Measurements from ENCODE around the gene DENND6B. TPM values are rescaled to one million over a fixed set of nuclear protein-coding genes. Genes with fewer than 3 reads are reported as not detected.
"Not testable (repeated sequence)": the region's sequence is repeated elsewhere in the genome, so short reads cannot be mapped to it uniquely, and the experiment has no call there.

DENND6B gene
- total RNA-seq, 1 donor from 2014 or later, result 7.5 TPM

- no peak for DNase-seq
These were observed 13.4 kb upstream of the DENND6B start for GRCh38 chr22:50339945-50340879.

- no peak for DNase-seq
These were observed 12.1 kb upstream of the DENND6B start for GRCh38 chr22:50338860-50339462.

- no peak for DNase-seq
These were observed 11.3 kb upstream of the DENND6B start for GRCh38 chr22:50338042-50338573.

GRCh38 chr22:50337262-50338041 lies 10.6 kb upstream of the DENND6B start:
- DNase-seq, result no peak

- DNase-seq, result not testable (repeated sequence)
These were observed 7.6 kb upstream of the DENND6B start for GRCh38 chr22:50334433-50334832.

- no peak for DNase-seq
These were observed 2.4 kb upstream of the DENND6B start for GRCh38 chr22:50329236-50329635.

- DNase-seq, result no peak
These were observed 853 bp upstream of the DENND6B start for GRCh38 chr22:50327711-50328019.

GRCh38 chr22:50326225-50326955 lies 422 bp downstream of the DENND6B start:
- DNase-seq, result peak; percentile 32

GRCh38 chr22:50325444-50326224 lies 1.2 kb downstream of the DENND6B start:
- no peak for DNase-seq

GRCh38 chr22:50323900-50324299 lies 2.9 kb downstream of the DENND6B start:
- DNase-seq, result no peak

- not testable (repeated sequence) for DNase-seq
These were observed 4.3 kb downstream of the DENND6B start for GRCh38 chr22:50322382-50323104.

GRCh38 chr22:50320671-50321325 lies 6.0 kb downstream of the DENND6B start:
- no peak for DNase-seq

GRCh38 chr22:50320116-50320515 lies 6.7 kb downstream of the DENND6B start:
- no peak for DNase-seq

GRCh38 chr22:50319503-50319951 lies 7.3 kb downstream of the DENND6B start:
- no peak for DNase-seq

GRCh38 chr22:50318698-50319411 lies 8.0 kb downstream of the DENND6B start:
- DNase-seq, result no peak

- no peak for DNase-seq
These were observed 8.5 kb downstream of the DENND6B start for GRCh38 chr22:50318356-50318697.

- DNase-seq, result no peak
These were observed 9.1 kb downstream of the DENND6B start for GRCh38 chr22:50317674-50318073.

- DNase-seq, result no peak
These were observed 9.6 kb downstream of the DENND6B start for GRCh38 chr22:50317178-50317577.

Measured in tongue (tissue), 2 donors.